GM12801 (cell line): ENCODE data around the gene TMEM135.

Experiments used
- TF ChIP-seq, protein P1 (sequence below): IDR thresholded peaks from one replicate; pipeline ENCODE4 v1.5.1; 2011; ENCODE audit warnings: control low read depth; ENCODE audit not compliant: insufficient read length; ENCODE audit errors: extremely low read depth

TMEM135 gene

DNA sequence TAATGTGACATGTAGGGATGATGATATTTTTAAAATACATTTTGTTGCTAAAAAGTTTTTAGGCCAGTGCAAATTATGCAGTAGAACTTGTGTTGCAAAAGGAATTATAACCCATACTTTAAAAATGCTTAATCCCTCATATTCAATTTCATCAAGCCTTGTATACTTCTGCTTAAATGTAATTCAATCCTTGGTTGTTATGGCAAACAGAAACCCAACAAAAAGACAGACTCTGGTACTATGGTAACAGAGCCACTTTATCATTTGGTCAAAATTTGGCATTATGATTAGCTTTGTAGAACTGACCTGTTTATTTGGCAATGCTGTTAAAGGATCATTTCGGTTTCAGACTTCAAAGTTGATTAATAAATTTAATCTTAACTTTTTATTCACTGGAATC is 284.8 kb downstream of the TMEM135 start:
- TF ChIP-seq, protein P1, sequence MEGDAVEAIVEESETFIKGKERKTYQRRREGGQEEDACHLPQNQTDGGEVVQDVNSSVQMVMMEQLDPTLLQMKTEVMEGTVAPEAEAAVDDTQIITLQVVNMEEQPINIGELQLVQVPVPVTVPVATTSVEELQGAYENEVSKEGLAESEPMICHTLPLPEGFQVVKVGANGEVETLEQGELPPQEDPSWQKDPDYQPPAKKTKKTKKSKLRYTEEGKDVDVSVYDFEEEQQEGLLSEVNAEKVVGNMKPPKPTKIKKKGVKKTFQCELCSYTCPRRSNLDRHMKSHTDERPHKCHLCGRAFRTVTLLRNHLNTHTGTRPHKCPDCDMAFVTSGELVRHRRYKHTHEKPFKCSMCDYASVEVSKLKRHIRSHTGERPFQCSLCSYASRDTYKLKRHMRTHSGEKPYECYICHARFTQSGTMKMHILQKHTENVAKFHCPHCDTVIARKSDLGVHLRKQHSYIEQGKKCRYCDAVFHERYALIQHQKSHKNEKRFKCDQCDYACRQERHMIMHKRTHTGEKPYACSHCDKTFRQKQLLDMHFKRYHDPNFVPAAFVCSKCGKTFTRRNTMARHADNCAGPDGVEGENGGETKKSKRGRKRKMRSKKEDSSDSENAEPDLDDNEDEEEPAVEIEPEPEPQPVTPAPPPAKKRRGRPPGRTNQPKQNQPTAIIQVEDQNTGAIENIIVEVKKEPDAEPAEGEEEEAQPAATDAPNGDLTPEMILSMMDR: no peak

DNA sequence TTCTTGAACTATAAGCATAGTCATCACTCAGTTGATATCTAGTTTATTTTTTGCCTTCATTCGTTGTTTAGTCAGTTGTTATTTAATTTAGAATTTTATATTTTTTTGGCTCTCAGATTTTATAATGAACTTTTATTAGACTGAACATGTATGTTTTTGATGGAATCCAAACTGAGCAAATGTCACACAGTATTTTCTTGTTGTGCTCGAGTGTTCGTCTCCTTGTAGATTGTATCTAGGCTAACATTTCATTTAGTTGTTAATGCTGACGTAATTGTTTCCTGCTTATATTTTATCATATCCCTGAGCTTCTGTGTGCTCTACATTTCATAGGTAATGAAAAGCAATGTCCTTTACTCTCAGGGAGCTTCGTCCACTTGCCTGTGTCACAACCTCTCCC is 286.2 kb downstream of the TMEM135 start:
- TF ChIP-seq, protein P1: no peak

DNA sequence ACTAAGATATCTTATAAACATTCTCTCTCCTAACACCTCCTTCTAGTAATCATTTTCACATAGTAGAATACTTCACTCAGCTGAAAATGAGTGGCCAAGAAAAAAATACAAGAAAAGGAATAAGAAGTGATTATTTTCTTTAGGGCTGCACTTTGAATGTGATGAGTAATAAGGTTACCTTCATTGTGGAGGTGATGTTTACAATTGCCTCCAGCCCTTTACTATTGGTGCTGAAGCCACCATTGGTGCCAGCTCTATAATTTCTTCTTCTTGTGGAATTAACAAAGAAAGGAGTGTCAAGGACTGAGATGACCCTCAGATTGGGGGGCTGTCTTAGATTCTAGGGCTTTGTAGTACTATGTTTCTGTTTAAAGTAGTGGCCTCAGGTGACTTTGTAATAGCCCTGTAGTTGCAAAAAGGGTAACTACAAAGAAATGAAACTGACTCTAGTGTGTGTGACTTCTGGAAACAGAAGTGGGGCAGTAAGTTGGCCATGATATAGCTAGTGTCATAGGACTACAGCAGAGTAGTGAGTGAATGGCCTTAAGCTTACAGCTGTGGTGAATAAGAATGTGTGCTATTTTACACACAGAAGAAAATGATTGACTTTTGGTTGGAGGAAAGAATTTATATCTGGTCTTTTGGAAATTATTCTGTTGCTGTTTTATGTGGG is 287.2 kb downstream of the TMEM135 start:
- TF ChIP-seq, protein P1: no peak

- TF ChIP-seq, protein P1: no peak
These were observed 287.7 kb downstream of the TMEM135 start for GRCh38 chr11:87325490-87325872.

DNA sequence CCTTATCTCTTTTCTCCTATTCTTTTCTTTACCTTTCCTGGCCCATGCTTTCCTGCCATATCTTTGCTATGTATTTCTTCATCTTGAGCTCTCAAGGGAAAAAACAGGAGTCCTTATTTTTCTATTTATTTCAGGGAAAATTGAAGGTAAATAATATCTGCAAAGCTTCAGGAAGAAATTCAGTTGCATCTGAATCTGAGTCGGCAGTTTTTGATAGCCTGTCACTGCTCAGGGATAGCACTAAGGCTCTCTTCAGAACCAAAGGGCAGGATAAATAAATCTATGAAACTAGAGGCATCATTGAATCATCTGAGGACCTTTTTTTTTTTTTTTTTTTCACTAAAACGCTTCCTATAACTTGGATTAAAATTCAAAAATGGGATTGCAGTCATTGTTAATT is 288.9 kb downstream of the TMEM135 start:
- TF ChIP-seq, protein P1: no peak

- TF ChIP-seq, protein P1: no peak
These were observed 291.4 kb downstream of the TMEM135 start for GRCh38 chr11:87329172-87329571.

- TF ChIP-seq, protein P1: no peak
These were observed 292.5 kb downstream of the TMEM135 start for GRCh38 chr11:87330187-87330601.
